Bone marrow (tissue), 2 donors: ENCODE data around the gene BCOR.

Source experiments
- DNase-seq, 2 donors: peaks; one replicate each; lab custom pipeline; 2025; lab: John Stamatoyannopoulos, UW

BCOR gene

GRCh38 chrX:40019541-40019940 is 78.2 kb downstream of the BCOR start:
- no peak for DNase-seq

GRCh38 chrX:40018041-40018440 is 79.7 kb downstream of the BCOR start:
- no peak for DNase-seq

- no peak for DNase-seq
These were observed 81.0 kb downstream of the BCOR start for GRCh38 chrX:40016749-40017148.

- DNase-seq, result no peak
These were observed 82.1 kb downstream of the BCOR start for GRCh38 chrX:40015693-40016092.

- peak in 1 of 2 donors; percentile 43 for DNase-seq
These were observed 84.2 kb downstream of the BCOR start for GRCh38 chrX:40013266-40014195.

GRCh38 chrX:40012868-40013265 is 84.9 kb downstream of the BCOR start:
- no peak for DNase-seq

GRCh38 chrX:40012039-40012867 is 85.5 kb downstream of the BCOR start:
- DNase-seq, result peak in 1 of 2 donors; percentile 20

GRCh38 chrX:40011322-40012038 is 86.3 kb downstream of the BCOR start:
- DNase-seq, result no peak

GRCh38 chrX:40010550-40011321 is 87.0 kb downstream of the BCOR start:
- DNase-seq, result no peak

GRCh38 chrX:40009890-40010289 is 87.9 kb downstream of the BCOR start:
- no peak for DNase-seq

- DNase-seq, result no peak
These were observed 88.3 kb downstream of the BCOR start for GRCh38 chrX:40009462-40009851.

- peak in 1 of 2 donors; percentile 7 for DNase-seq
These were observed 88.8 kb downstream of the BCOR start for GRCh38 chrX:40008791-40009461.

- DNase-seq, result no peak
These were observed 89.7 kb downstream of the BCOR start for GRCh38 chrX:40007756-40008705.

GRCh38 chrX:40007131-40007755 is 90.5 kb downstream of the BCOR start:
- no peak for DNase-seq

GRCh38 chrX:40006106-40007017 is 91.4 kb downstream of the BCOR start:
- DNase-seq, result peak; percentile 13 to 29

GRCh38 chrX:40005292-40006011 is 92.3 kb downstream of the BCOR start:
- peak in 1 of 2 donors; percentile 31 for DNase-seq

- no peak for DNase-seq
These were observed 92.9 kb downstream of the BCOR start for GRCh38 chrX:40004921-40005291.

- no peak for DNase-seq
These were observed 93.6 kb downstream of the BCOR start for GRCh38 chrX:40004246-40004535.
